ENCODE measurements around the gene PPARD. TPM values are rescaled to one million over a fixed set of nuclear protein-coding genes. Genes with fewer than 3 reads are reported as not detected.

PPARD gene
- total RNA-seq, 1 experiment from 2014 or later: 38.4 TPM

DNA sequence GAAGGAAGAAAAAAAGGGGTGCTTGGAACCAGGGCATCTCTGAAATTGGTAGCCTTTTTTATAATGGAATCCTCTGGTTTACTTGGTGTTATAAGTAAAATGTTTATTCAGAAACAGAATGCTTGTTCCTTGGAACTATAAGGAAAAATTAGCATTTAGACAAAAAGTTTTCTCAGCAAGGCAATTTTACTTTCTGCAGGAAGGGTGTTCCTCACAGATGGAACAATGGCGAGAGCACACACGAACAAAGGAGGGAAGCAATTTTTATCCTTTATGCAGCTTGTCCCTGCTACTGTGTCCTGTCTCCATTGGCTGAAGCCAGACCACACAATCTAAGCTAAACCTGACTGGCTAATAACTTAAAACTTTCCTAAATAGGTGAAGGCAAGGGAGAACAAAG, 87.1 kb downstream of the PPARD start:
- no peaks in the 10 kb centered on the region for H4K20me1 ChIP-seq (ENCODE audit: insufficient read depth)
- no TSS peak for BruUV-seq (replicated peaks)
- no peak overlapping the region for H3K27ac ChIP-seq (ENCODE audit: low read depth, low read length)
- no peak overlapping the region for H3K9ac ChIP-seq (ENCODE audit: low read length)
- ChIA-PET RAD21 (ENCODE audit: low non-redundant PET in 1 of 2, low total read pairs in 2 of 2, uncharacterized antibody in 2 of 2, unreplicated experiment in 2 of 2) (no interaction called here), POLR2A (no interaction called here), CTCF (no interaction called here)
- no peaks in the 10 kb centered on the region for H3K27me3 ChIP-seq (ENCODE audit: insufficient read depth, low read length)
- peaks cover 0 to 15% of the 10 kb centered on the region in 2 experiments; a peak in 2 of 4 replicates for H3K9me3 ChIP-seq (ENCODE audit: control insufficient read depth in 1 of 2, insufficient read depth in 1 of 2, low read depth in 1 of 2, low read length in 2 of 2)
- TF ChIP-seq CBX3 (IDR thresholded peaks at IDR 0.05; ENCODE audit: low read depth): peak; percentile 77; the same call in 1 of the 2 replicates
- no peak for TF ChIP-seq TCF7L2 (IDR thresholded peaks at IDR 0.05; ENCODE audit: borderline replicate concordance, extremely low read depth, insufficient read depth, insufficient read length)
- H3K79me2 ChIP-seq (ENCODE audit: insufficient read depth, low read length): no peaks in the 10 kb centered on the region
- no peak for DNase-seq (ENCODE audit: low read depth, low spot score)
- H2AFZ ChIP-seq (ENCODE audit: low read depth, low read length, poor library complexity, severe bottlenecking): no peak overlapping the region
- no peak for ATAC-seq
- no peaks in the 10 kb centered on the region for H3K9me2 ChIP-seq (ENCODE audit: insufficient read depth)
- no peak overlapping the region for H3K4me2 ChIP-seq (ENCODE audit: low read length)
- intact Hi-C loops (cut with micrococcal nuclease): no loop called here
- no peak overlapping the region for H3K4me3 ChIP-seq (replicated peaks in 1 of 2; ENCODE audit: low read depth in 1 of 2, low read length in 2 of 2)
- H3K36me3 ChIP-seq (ENCODE audit: control insufficient read depth in 1 of 2, insufficient read depth in 2 of 2, low read length in 2 of 2): peaks cover 5 to 12% of the 10 kb centered on the region in 2 experiments; a peak in 2 of 4 replicates
- peaks cover 0 to 4% of the 10 kb centered on the region in 2 experiments; a peak in 1 of 4 replicates for H3K4me1 ChIP-seq (ENCODE audit: control insufficient read depth in 1 of 2, insufficient read depth in 2 of 2, low read length in 2 of 2)

DNA sequence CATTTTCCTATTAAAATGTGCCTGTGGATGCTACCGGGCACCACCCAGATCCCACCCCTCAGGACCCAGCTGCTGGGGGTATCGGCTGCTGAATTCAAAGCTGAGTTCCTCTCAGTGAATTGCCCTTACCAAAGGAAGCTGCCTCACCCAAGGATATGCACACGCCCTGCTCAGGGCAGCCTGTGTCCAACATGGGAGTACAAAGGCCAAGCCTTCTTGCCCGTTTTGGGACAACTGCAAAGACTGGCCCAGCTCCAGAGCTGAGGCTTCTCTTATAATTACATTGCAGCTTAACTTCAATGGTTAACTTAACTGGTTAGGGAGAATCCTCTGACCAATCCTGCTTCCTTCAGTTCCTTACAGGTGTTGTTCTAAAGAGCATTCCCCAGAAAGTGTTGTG, 89.9 kb downstream of the PPARD start:
- intact Hi-C loops (cut with micrococcal nuclease): no loop called here
- BruUV-seq (replicated peaks): no TSS peak
- H3K9me2 ChIP-seq (ENCODE audit: insufficient read depth): no peaks in the 10 kb centered on the region
- H3K9me3 ChIP-seq (ENCODE audit: control insufficient read depth in 1 of 2, insufficient read depth in 1 of 2, low read depth in 1 of 2, low read length in 2 of 2): peaks cover 0 to 15% of the 10 kb centered on the region in 2 experiments; a peak in 2 of 4 replicates
- H4K20me1 ChIP-seq (ENCODE audit: insufficient read depth): no peaks in the 10 kb centered on the region
- H3K4me2 ChIP-seq (ENCODE audit: low read length): no peak overlapping the region
- RAD21 ChIA-PET (ENCODE audit: low non-redundant PET in 1 of 2, low total read pairs in 2 of 2, uncharacterized antibody in 2 of 2, unreplicated experiment in 2 of 2): no interaction called here
- H2AFZ ChIP-seq (ENCODE audit: low read depth, low read length, poor library complexity, severe bottlenecking): no peak overlapping the region
- TF ChIP-seq CEBPB (IDR thresholded peaks at IDR 0.05; ENCODE audit: low read depth) (no peak), FOSL1 (IDR thresholded peaks at IDR 0.05; ENCODE audit: low read depth) (no peak), SIN3A (IDR thresholded peaks at IDR 0.05; ENCODE audit: low read depth) (no peak), ZFX (IDR thresholded peaks at IDR 0.05) (no peak), RAD21 (IDR thresholded peaks at IDR 0.05; ENCODE audit: low read depth) (no peak), TCF7L2 (IDR thresholded peaks at IDR 0.05; ENCODE audit: borderline replicate concordance, extremely low read depth, insufficient read depth, insufficient read length) (no peak), POLR2AphosphoS5 (IDR thresholded peaks at IDR 0.05; ENCODE audit: low read depth, low read length) (no peak), POLR2A (IDR thresholded peaks at IDR 0.05; ENCODE audit: borderline replicate concordance, extremely low read depth, insufficient read depth, insufficient read length) (no peak), CBX3 (IDR thresholded peaks at IDR 0.05; ENCODE audit: low read depth) (no peak), EZH2phosphoT487 (IDR thresholded peaks at IDR 0.05; ENCODE audit: borderline replicate concordance) (no peak), EGR1 (IDR thresholded peaks at IDR 0.05; ENCODE audit: low read depth) (no peak), ELF1 (IDR thresholded peaks at IDR 0.05; ENCODE audit: borderline replicate concordance, low read depth) (no peak), SP1 (IDR thresholded peaks at IDR 0.05; ENCODE audit: low read depth) (no peak)
- TF ChIP-seq, protein P1, sequence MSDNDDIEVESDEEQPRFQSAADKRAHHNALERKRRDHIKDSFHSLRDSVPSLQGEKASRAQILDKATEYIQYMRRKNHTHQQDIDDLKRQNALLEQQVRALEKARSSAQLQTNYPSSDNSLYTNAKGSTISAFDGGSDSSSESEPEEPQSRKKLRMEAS (IDR thresholded peaks at IDR 0.05): no peak
- TF ChIP-seq, protein P2, sequence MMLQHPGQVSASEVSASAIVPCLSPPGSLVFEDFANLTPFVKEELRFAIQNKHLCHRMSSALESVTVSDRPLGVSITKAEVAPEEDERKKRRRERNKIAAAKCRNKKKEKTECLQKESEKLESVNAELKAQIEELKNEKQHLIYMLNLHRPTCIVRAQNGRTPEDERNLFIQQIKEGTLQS (IDR thresholded peaks at IDR 0.05): no peak
- TF ChIP-seq, protein P3, sequence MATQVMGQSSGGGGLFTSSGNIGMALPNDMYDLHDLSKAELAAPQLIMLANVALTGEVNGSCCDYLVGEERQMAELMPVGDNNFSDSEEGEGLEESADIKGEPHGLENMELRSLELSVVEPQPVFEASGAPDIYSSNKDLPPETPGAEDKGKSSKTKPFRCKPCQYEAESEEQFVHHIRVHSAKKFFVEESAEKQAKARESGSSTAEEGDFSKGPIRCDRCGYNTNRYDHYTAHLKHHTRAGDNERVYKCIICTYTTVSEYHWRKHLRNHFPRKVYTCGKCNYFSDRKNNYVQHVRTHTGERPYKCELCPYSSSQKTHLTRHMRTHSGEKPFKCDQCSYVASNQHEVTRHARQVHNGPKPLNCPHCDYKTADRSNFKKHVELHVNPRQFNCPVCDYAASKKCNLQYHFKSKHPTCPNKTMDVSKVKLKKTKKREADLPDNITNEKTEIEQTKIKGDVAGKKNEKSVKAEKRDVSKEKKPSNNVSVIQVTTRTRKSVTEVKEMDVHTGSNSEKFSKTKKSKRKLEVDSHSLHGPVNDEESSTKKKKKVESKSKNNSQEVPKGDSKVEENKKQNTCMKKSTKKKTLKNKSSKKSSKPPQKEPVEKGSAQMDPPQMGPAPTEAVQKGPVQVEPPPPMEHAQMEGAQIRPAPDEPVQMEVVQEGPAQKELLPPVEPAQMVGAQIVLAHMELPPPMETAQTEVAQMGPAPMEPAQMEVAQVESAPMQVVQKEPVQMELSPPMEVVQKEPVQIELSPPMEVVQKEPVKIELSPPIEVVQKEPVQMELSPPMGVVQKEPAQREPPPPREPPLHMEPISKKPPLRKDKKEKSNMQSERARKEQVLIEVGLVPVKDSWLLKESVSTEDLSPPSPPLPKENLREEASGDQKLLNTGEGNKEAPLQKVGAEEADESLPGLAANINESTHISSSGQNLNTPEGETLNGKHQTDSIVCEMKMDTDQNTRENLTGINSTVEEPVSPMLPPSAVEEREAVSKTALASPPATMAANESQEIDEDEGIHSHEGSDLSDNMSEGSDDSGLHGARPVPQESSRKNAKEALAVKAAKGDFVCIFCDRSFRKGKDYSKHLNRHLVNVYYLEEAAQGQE (IDR thresholded peaks at IDR 0.05; ENCODE audit: low read depth): no peak
- no peak overlapping the region for H3K9ac ChIP-seq (ENCODE audit: low read length)
- H3K27ac ChIP-seq (ENCODE audit: low read depth, low read length): no peak overlapping the region
- POLR2A ChIA-PET: no interaction called here
- DNase-seq (ENCODE audit: low read depth, low spot score) (no peak), ATAC-seq (no peak)
- H3K4me3 ChIP-seq (replicated peaks in 1 of 2; ENCODE audit: low read depth in 1 of 2, low read length in 2 of 2): no peak overlapping the region
- no peaks in the 10 kb centered on the region for H3K27me3 ChIP-seq (ENCODE audit: insufficient read depth, low read length)
- CTCF ChIA-PET: no interaction called here
- peaks cover 0 to 9% of the 10 kb centered on the region in 2 experiments; a peak in 1 of 4 replicates for H3K36me3 ChIP-seq (ENCODE audit: control insufficient read depth in 1 of 2, insufficient read depth in 2 of 2, low read length in 2 of 2)
- H3K79me2 ChIP-seq (ENCODE audit: insufficient read depth, low read length): no peaks in the 10 kb centered on the region
- no peaks in the 10 kb centered on the region for H3K4me1 ChIP-seq (ENCODE audit: control insufficient read depth in 1 of 2, insufficient read depth in 2 of 2, low read length in 2 of 2)
